Measurements from ENCODE around the gene ERCC6L2.

- no peak for TF ChIP-seq POLR2A (IDR thresholded peaks at IDR 0.05; ENCODE audit: low read depth, low read length)
- TF ChIP-seq TAF1 (IDR thresholded peaks at IDR 0.05; ENCODE audit: borderline replicate concordance, low read depth, low read length) = no peak
These were observed 140.6 kb downstream of the ERCC6L2 start for GRCh38 chr9:96015876-96016686.
